RPMI8226 (cell line): ENCODE data around the gene NELL1.

ENCODE experiments used
- DNase-seq: peaks from one replicate; pipeline ENCODE4 v3.0.0-alpha.2; 2015

Gene NELL1

DNA sequence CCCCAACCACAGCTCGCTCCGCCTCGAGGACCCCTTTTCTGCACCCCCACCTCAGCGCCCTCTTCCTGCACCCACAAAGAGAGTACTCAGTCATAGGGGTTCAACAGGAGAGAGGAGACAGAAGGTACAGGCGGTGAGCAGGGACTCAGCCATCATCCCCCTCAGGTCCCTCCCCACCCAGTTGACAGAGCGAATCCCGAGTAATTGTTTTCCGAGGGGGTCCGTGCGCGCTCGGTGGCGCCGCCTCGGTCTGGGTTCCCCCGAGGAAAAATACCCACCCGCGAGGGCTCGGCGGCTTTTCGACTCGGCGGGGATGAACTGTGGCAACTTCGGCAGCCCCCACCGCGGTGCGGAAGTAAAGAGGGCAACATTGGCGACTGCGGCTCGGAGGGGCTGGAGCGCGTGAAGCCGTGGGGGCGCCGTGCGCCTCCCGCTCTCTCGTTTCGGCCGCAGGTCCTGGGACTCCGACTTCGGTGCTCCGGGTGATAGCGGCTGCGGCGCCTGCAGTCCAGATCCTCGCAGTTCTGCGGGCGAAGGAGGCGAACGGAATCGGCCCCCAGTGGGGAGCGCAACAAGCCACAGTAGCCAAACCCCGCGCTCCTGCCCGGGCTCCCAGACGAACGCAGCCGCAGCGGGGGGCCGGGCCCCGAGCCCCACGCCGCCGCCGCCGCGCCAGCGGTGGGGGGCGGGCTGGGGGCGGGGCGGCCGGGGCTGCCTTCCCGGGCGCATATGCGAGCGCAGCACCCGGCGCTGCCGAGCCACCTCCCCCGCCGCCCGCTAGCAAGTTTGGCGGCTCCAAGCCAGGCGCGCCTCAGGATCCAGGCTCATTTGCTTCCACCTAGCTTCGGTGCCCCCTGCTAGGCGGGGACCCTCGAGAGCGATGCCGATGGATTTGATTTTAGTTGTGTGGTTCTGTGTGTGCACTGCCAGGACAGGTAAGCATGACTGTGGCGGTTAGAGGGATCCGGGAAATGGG is at the start of gene NELL1:
NELL1 (plus strand) TSS at position 743 of the 976 bp plus-strand sequence.
- DNase-seq: no peak

DNA sequence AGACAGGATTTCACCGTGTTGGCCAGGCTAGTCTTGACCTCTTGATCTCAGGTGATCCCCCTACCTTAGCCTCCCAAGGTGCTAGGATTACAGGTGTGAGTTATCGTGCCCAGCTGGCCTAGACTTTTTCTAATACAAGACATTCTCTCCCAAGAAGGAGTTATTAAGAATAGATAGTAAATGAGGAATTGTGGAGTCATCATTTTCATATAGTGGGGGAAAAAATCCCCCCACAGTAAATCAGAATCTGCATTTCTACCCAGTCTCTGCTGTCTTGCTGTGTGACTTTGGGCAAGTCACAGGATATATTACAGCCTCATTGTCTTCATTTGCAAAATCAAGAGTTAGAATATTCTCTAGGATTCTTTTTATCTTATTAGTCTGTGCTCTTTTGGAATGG is 48.4 kb upstream of the NELL1 start:
- no peak for DNase-seq

DNA sequence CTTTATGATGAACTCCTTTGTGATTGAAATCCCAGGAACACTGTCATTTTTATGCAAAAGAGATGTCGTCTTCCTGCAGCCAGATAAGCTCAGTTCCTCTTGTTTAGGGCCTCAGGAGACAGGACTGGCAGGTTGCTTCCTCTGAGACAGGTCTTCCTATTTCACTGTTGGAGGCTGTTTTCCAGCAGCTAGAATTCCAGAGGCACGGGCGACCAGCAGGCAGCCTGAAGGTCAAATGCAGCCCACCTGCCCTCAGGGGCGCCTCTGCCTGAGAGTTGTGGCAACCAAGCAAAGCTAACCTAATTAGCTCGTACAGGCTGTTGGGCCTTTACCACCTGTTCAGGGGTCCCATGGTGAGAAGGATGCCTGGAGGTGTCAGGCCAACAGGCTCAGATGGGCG is 47.7 kb upstream of the NELL1 start:
- no peak for DNase-seq

DNA sequence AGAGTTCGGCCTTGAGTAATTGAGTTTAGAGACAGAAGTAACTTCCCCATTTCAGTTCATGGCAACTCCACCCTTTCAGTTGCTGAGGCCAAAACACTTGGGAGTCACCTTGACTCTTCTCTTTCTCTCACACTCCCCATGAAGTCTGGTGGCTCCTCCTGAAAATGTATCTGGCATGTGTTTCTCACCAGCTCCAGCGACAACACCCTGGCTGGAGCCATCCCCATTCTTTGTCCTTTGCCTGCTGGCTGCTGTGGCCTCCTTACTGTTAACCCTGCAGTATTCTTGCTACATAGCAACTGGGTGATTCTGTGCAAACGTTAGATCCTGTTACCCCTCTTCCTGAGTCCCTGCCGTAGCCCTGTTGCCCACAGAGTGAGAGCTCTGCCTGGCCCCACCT is 46.1 kb upstream of the NELL1 start:
- peak; percentile 47 for DNase-seq

DNA sequence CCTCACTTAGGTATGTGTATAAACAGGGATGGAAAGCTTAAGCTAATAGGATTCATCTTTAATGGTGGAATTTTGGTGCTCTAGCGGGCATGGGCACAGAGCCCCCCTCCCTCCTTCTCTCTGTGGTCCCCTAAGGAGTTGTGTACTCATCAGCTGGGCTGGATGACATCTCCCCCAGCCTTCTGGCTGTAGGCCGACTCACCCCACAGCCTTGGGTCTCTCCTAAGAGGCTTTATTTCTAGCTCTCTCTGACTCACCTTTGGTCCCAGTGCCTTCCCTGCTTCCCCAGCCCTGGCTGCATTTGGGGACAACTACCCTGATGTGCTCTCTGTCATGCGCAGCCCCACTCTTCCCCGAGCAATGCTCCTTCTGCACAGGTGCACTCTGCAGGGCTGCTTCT is 43.1 kb upstream of the NELL1 start:
- peak; percentile 9 for DNase-seq

DNA sequence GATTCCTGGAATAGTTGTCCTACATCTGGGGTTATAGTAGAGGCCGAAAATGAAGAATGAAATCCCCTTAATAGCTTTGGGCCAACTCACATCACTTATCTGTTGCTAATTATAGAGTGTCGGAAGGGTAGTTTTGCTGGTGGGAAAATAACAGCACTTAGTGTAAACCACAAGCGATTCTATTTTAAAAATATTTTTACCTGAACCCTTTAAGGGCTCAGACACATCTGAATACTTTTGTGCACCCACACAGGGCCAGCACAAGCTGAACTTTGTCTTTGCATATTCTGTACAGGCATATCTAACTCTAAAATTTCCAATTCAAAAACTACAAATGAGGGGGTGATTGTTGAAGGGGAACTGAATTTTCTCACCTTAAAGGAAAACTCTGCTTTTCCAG is 42.4 kb upstream of the NELL1 start:
- DNase-seq: peak; percentile 20

DNA sequence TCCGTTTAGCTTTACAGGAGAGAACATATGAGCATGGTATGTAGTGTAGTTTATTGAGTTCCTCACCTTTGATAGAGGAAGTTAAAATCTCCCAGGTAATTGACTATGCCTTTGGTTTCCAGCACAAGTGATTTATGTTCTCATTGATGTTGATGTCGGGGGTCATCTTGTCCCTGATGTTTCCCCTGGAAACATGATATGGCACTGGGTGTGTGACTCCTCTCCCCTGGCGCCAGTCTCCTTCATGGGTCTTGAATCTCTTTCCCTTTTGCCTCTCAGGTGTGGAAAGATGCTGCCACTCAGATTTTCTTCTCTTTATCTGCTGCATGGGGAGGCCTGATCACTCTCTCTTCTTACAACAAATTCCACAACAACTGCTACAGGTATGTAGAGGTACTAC is 41.7 kb upstream of the NELL1 start:
- no peak for DNase-seq

DNA sequence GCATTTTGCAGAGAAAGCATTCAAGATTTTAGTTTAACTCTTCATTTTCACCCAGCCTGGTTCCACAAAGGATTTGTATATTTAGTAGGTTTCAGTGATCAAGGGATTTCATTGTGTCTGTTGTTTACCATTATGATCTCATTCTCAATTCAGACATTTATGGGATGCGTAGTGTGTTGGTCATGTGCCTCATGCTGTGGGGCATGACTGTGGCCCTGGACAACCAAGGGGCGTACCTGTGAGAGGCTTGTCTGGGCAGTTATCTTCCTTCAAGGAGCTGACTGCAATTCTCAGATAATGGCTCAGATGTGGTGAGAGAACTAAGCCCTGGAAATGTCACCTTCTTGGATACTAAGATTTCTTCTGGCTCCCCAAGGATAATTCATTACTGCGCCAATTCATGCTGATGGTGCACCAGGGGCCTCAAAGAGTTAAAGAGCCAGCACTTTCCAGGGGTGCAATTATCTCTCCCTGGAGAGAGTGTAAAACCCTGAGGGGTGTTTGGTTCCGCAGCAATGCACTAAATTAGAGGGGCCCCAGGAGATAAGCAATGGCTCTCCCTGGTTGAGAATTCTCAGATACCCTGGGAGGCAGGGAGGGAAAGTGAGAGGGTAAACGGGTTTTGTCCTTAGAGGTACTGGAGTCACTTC is 37.7 kb upstream of the NELL1 start:
- no peak for DNase-seq

DNA sequence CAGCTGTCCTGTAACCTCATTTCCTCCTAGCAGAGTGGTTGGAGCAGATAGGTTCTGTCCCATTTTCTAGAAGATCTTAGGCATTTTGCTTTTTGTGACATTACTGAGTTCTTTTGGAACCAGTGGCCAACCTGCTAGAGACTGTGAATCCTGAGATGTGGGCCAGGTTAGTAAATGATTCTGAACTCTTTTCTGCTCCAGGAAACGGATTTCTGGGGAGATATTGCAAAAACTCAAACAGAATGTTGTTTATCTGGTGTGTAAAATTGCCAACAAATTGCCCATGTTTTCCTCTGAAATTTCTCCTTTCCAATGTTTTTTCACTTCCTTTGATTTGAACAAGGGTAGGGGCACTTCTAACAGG is 37.2 kb upstream of the NELL1 start:
- no peak for DNase-seq

DNA sequence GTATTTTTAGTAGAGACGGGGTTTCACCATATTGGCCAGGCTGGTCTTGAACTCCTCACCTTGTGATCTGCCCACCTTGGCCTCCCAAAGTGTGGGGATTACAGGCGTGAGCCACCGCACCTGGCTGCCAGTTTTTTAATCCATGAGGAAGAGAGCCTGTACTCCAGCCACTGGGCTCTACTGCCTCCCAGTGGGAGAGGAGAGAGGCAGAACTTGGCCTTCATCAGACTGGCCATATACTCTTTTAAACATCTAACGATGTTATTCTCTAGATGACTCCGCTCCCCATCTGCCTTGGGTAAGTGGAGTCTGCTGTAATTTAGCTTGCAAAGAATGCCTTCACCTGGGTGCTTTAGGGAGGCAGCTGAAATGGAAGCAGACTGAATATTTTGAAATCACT is 35.3 kb upstream of the NELL1 start:
- no peak for DNase-seq

DNA sequence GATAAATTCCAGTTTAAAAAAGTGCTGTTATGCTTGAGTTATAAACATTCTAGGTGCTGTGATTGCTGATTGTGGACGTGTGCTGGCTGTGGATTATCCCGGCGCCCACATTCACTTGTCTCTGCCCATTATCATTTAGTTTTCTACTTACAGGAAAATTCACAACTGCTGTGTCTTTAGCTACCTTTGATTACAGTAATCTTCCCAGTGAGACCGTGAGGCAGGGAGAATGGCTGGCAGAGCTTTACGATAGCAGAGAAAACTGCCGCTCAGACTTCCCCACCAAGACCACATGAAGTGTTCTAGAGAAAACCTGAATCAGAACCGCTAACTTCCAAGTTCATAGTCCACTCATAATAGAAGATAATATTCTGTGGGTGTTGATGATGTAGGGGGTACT is 34.6 kb upstream of the NELL1 start:
- DNase-seq: no peak

DNA sequence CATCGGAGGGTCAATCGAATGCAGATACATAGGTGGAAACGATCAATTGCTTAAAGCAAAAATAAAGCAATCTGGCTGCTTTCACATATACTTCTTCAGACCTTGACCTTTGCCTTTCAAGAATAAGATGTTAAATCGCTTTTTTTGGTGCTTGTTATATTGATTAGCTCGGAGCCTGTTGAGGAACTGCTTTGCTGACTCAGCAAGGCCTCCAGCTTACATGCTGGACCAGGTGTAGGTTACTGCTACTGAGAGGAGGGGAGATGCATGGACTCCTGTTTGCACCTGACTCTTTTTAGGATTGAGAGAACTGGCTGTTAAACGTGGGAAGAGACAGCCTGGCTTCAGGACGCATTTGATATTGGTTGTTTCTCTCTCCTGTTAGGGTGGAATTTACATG is 31.3 kb upstream of the NELL1 start:
- DNase-seq: no peak

DNA sequence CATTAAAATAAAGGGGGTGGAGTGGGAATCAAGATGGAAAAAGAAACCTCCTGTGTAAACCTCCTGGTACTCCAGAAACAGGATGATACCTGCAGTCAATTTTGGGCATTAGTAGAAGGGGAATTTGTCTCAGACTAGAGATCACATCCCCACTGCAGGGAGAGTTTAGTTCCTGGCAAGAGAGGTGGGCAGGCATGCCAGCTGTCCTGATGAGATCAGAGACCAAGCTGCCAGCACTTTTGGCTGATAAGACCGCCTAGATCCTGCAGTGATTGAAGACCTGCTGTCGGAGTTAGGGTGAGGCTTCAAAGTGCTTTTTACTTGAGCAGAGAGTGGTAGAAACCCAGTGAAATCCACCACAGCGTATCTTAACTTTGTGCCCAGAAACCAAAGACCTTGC is 29.7 kb upstream of the NELL1 start:
- no peak for DNase-seq

DNA sequence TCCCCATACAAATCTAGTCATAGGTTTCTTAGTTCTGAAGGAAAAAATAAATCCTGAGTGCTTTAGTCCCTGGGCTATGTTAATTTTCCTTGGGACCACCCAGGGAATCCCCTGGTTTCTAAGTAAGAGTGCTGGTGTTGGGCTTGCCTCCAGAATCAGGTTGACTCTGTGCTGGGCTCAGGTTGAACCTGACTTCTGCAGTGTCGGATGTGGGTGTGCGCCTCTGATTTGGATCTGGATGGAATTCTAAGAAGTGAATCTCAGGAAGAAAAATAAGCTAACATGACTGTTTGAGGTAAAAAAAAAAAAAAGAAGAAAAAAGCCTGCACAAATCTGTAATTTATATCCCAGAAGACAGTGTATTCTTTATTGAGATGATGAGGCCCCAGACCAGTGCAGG is 29.0 kb upstream of the NELL1 start:
- no peak for DNase-seq

DNA sequence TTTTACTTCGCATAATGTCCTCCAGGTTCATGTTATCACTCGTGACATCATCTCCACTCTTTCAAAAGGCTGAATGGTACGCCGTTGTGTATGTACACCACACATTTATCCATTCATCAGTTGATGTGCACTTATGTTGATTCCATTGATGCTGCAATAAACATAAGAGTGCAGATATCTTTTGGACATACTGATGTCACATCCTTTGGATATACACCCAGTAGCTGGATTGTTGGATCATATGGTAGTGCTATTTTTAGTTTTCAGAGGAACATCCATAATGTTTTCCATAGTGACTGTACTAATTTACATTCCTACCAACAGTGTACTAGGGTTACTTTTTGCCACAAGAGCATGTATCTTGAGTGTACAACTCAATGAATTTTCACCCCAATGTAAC is 25.0 kb upstream of the NELL1 start:
- no peak for DNase-seq

DNA sequence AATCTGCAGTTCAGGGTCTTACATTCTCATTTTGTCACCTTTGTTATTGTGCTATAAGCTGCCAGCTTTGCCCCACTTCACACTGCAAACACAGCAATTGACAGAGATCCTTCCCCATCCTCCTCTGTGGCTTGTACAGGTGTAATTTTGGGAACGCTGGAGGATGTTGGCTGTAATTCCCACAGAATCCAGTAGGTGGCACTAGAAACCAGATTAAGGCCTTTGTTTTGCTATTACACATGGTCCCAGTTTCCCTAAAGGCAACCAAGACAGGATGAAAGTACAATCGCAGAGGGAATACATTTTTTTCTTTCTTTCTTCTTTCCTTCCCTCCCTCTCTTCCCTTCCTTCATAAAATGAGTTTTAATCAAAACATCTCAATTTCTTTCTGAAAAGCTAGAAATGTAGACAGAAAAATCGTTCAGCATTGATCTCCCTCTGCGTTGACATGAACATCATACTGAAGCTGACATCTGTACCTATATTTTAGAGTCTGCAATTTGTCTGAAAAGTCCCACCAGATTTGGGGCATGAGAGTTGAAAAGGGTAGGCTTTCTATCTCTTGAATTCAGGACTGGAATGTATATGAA is 21.3 kb upstream of the NELL1 start:
- DNase-seq: peak; percentile 51

DNA sequence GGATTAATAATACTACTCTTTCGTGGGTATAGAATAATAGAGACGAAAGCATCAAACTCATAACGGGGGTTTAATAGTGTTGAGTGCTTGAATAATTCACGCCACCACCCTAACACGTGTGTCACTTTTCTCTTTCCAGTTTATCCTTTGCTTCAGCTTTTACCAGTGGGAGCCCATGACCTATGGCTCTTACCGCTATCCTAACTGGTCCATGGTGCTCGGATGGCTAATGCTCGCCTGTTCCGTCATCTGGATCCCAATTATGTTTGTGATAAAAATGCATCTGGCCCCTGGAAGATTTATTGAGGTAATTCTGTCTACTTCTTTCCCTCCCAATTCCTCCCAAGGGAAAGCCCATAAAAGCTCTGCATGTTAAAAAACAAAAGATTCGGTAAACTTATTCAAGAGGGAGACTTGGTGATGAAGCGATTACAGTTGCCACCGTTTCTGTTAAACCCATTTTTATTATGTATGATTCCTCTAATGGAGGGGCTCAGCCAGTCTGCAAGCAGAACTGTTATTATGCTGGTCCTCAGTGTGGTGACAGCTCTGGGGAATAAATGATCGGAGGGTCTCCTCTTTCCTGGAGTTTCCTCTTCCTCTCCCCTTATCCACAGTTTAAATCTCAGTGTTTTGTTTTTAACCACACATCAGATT is 17.1 kb upstream of the NELL1 start:
- DNase-seq: no peak

DNA sequence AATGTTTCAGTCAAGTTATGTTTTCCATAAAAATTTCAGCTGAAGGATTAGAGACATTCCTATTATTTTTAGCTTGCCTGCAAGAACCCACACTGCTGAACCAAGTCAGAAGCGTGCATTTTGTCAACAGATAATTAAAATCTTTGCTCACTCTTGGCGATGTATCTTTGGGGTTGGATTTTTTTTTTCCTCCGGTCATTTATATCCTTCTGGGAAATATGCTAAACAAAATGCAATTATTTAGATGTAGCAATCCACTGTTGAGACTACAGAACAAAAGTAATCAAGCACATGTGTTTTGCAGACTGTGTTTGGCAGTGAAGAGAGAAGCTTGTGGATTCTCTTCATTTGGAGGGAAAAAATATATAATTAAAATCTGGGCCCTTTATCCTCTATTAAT is 15.3 kb upstream of the NELL1 start:
- DNase-seq: no peak

DNA sequence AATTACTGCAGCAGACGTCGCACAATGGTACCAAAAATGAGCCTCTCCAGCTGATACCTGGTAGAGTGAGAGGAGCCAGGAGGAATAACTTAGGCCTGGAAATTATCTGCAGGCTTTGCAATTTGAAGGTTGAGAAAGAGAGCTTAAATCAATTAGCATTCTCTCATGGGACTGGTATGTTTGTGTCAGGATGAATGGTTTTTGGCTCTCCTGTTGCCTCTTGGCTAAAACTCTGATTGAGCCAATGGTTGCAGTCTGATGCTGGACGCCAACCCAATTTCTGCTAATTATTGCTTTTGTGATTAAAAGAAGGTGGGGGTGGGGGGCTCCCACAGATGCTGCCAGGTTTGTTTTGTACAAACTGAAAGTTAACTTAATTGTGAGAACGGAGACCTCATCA is 12.5 kb upstream of the NELL1 start:
- no peak for DNase-seq

DNA sequence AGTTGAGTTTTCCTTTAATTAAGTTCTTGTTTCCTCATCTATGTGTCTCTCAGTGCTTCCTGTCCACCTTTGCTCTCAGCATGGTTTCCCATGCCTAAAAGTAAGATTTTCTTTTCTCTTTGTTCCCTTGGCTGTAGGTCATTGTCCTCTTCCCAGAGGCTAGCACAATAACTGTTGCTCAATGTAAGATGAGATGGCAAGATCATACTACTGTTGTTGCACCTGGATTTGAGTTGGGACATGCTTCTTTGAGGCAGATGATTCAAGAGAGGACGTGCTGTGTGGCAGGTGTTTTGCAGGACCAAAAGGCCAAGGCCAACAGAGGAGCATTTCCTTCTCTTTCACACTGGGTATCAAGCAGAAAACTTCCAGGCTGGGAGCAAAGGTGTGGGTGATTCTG is 11.3 kb upstream of the NELL1 start:
- no peak for DNase-seq

DNA sequence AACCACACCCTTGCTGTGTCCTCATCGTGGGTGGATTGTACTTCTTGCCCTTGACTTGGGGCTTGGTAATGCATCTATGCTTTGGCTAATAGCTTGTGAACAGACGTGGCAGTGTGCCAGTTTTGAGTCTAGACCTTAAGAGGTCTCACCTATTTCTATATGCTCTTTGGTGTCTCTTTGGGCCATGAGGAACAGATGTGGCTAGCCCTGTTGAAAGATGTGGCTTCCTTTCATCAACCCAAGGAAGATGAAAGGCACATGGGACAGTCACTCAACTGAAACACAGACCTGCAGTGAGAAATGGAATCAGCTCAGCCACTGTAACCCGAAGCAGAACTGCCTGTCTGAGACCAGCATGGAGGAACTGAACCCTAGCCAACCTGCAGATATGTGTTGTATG is 7.9 kb upstream of the NELL1 start:
- DNase-seq: no peak

DNA sequence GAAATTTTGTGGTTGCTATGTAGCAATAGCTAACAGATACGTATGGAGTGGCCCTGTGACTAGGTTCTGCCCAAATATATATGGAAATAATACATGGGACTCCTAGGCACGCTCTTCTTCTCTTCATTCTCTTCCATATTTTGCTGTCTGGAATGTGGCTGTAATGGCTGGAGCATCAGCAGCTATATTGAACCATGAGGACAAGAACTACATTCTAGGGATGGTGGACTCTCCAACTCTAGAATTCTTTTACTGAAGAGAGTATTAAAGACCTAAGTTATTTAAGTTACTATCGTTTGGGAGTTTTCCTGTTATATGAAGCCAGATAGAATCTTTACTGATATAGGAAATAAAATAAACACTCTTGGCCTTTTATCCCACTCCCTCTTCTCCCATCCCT is 7.5 kb upstream of the NELL1 start:
- no peak for DNase-seq

DNA sequence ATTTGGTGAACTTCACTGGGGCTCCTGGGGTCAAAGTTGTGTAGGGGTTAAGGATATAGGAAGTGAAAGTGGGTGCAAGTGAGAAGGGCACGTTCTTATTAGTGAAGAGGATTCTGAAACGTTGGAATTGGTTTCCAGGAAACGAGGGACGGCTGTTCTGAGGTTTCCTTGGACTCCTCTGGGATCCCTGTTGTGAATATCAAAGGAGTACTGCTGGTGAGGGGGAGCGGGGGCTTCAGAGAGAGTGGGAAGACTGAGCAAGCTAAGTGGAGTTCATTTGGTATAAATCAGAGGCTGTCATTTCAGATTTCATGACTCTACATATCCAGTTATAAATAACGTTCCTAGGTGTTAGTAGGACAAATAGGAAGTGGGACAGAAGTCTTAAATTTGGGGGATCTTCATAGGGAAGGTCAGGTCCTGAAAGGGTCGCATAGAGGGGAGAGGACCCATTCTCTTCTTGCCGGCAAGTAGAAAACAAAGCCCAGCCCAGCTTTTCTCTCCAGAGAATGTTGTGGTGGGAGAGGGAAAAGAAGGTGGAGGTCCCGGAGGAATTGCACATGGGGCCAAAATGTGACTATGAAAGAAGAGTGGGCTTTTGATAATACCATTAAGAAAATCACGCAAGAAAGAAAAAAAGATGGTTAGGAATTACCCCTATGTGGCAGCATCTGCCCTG is 1.1 kb upstream of the NELL1 start:
- no peak for DNase-seq
